PC-3 (cell line): Measurements from ENCODE around the gene GFAP.

Experiments
- CTCF ChIP-seq: fragments of 300-600 bp; sonication (generic); conservative IDR thresholded peaks from 2 replicates; pipeline ENCODE4 v1.5.1; 2017; ENCODE audit warnings: antibody characterized with exemption, low read depth, mild to moderate bottlenecking, low read length
- EZH2 ChIP-seq: fragments of 300-600 bp; sonication (generic); IDR thresholded peaks from one replicate; pipeline ENCODE4 v1.6.1; 2017; ENCODE audit warnings: antibody characterized with exemption, mild to moderate bottlenecking, low read length; ENCODE audit not compliant: unreplicated experiment

- TF ChIP-seq CTCF (peak; percentile 37; the same call in 1 of the 2 replicates), EZH2 (no peak)
Observed at GRCh38 chr17:44947461-44948314, 32.4 kb upstream of the GFAP start, which contains the start of gene KIF18B.
